Transverse colon (tissue), 4 donors: ENCODE results near the gene USP4. TPM values are rescaled to one million over a fixed set of nuclear protein-coding genes. Genes with fewer than 3 reads are reported as not detected.
"Not testable (repeated sequence)": the region's sequence is repeated elsewhere in the genome, so short reads cannot be mapped to it uniquely, and the experiment has no call there.

Experiments used
- DNase-seq: peaks from one replicate; pipeline ENCODE4 v3.0.0-alpha.2; 2019
- H3K27ac ChIP-seq, 4 donors: fragments of 200-600 bp; sonication (generic); 2 replicates each; pipeline ENCODE4 v1.5.1; 2016 to 2018; ENCODE audit warnings: inconsistent platforms in 4 of 4
- H3K27me3 ChIP-seq: fragments of 200-600 bp; sonication (generic); 2 replicates; pipeline ENCODE4 v1.5.1; 2017; ENCODE audit warnings: inconsistent platforms
- H3K36me3 ChIP-seq, 4 donors: fragments of 200-600 bp; sonication (generic); 2 replicates each; pipeline ENCODE4 v1.5.1; 2017 to 2019; ENCODE audit warnings: inconsistent platforms in 4 of 4
- H3K4me1 ChIP-seq, 4 donors: fragments of 200-600 bp; sonication (generic); 2 replicates each; pipeline ENCODE4 v1.5.1; 2017 to 2020; ENCODE audit warnings: inconsistent platforms in 4 of 4
- H3K4me3 ChIP-seq, 4 donors: fragments of 200-600 bp; sonication (generic); 1 replicate in 1 of 4; 2 replicates in 3 of 4; pipeline versions ENCODE4 v1.5.1 to v1.6.1; 2017 to 2019; ENCODE audit warnings: inconsistent platforms in 4 of 4
- H3K9me3 ChIP-seq, 2 donors: fragments of 200-600 bp; sonication (generic); 2 replicates each; pipeline ENCODE4 v1.5.1; 2017 to 2019; ENCODE audit warnings: inconsistent platforms in 2 of 2
- EP300 ChIP-seq: sonication (generic); formaldehyde crosslinking; IDR thresholded peaks from one replicate; pipeline ENCODE4 v1.6.1; 2017; ENCODE audit warnings: antibody characterized with exemption, low read depth
- POLR2A ChIP-seq: fragments of 450-650 bp; IDR thresholded peaks from one replicate; pipeline ENCODE4 v1.6.1; 2016; ENCODE audit warnings: antibody characterized with exemption, mild to moderate bottlenecking, moderate library complexity
- POLR2AphosphoS5 ChIP-seq, 3 donors: sonication (generic); formaldehyde crosslinking; IDR thresholded peaks; one replicate each; pipeline ENCODE4 v1.6.1; 2016; ENCODE audit warnings: antibody characterized with exemption in 3 of 3
- WGBS, 2 donors: methylation state at CpG; one replicate each; pipeline ENCODE4 v1.1.5; 2018; ENCODE audit warnings: low coverage in 1 of 2; 5-methylcytosine and 5-hydroxymethylcytosine counted together
- in situ Hi-C, 4 donors: fragments of 200-750 bp; cut with MboI; loops; one replicate each; pipeline versions ENCODE4 v1.15.0 to v1.15.1; 2017; ENCODE audit warnings: low sequenced_read_pairs in 3 of 4, low pct_ligation_motif_present in 1 of 4, low pct_unique_long_range_greater_than_20kb in 1 of 4
- intact Hi-C: fragments of 100-400 bp; cut with DNase I; formaldehyde crosslinking; loops from one replicate; pipeline ENCODE4 v1.15.1; 2023; ENCODE audit warnings: low total_unique reads
- small RNA-seq, 4 donors: library from RNA; depleted of rRNA; stranded (forward); fragments of <200 nt; gene quantifications; one replicate each; pipeline ENCODE3, GENCODE V24; 2016
- total RNA-seq, 4 donors: library from RNA; depleted of rRNA; stranded (reverse); fragments of >200 nt; gene quantifications; one replicate each; pipeline ENCODE4 v1.1.0, GENCODE V29; 2016
- TF ChIP-seq, protein P1 (sequence below), 5 experiments: fragments of 200-600 bp in 3 of 5; fragments of 450-650 bp in 2 of 5; sonication (generic) in 3 of 5; IDR thresholded peaks; 1 replicate in 2 of 5; 2 replicates in 3 of 5; pipeline ENCODE4 v1.5.1; 2016 to 2017; ENCODE audit warnings: antibody characterized with exemption in 5 of 5, inconsistent platforms in 3 of 5, mild to moderate bottlenecking in 2 of 5, moderate library complexity in 1 of 5

The USP4 gene
- total RNA-seq, 4 donors from 2014 or later, result 11.1 to 39.6 (median 27.0) TPM

DNA sequence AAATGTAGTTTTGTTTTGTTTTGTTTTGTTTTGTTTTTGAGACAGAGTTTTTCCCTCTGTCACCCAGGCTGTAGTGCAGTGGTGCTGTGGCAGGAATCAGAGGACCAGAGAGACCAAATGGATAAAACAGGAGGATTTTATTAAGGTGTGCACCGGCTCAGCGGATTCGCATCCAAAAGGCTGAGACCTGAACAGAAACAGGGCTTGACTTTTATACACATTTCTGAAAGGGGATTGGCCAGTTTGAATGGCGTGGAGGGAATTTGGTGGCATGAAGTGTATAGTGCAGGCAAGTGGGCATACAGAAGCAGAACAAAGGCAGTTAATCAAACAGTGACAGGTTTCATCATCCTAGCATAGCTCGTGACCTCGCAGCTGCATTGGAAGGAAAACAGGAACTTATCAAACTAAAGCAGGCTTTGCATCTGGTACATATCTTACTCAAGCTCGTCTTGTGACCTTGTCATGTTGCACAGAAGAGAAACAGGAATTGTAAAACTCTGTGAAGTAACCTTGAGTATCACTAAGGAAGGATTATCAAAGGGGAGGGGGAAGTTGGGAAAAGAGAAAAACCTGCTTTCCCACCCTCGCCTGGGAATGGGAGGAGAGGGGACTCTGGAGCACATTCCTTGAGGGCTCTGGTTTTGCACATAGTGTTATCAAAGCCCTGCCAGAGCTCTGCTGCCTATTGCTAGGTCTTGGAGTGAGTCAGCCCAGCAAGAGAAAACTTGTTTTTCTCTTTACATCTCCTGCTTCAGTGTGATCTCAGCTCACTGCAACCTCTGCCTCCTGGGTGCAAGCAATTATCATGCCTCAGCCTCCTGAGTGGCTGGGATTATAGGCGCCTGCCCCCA is 101.4 kb downstream of the USP4 start:
- peak; percentile 33 for DNase-seq
- in situ Hi-C loops, result no loop called here
- Histone ChIP-seq H3K9me3 (peaks cover 0 to 9% of the 10 kb centered on the region in 2 donors), H3K36me3 (no peaks in the 10 kb centered on the region), H3K27ac (peak overlapping the region; percentile 66 to 85 (median 76)), H3K4me1 (peaks cover 0 to 16% (median 0%) of the 10 kb centered on the region in 4 donors), H3K27me3 (no peaks in the 10 kb centered on the region), H3K4me3 (no peak overlapping the region)
- 54 to 55% methylated on average over 7 to 9 of the region's 9 CpGs for WGBS, 2 donors
- TF ChIP-seq POLR2AphosphoS5 (IDR thresholded peaks at IDR 0.05) (peak; percentile 70 to 97 (median 86)), EP300 (peak; percentile 73), POLR2A (no peak)
- TF ChIP-seq, protein P1, sequence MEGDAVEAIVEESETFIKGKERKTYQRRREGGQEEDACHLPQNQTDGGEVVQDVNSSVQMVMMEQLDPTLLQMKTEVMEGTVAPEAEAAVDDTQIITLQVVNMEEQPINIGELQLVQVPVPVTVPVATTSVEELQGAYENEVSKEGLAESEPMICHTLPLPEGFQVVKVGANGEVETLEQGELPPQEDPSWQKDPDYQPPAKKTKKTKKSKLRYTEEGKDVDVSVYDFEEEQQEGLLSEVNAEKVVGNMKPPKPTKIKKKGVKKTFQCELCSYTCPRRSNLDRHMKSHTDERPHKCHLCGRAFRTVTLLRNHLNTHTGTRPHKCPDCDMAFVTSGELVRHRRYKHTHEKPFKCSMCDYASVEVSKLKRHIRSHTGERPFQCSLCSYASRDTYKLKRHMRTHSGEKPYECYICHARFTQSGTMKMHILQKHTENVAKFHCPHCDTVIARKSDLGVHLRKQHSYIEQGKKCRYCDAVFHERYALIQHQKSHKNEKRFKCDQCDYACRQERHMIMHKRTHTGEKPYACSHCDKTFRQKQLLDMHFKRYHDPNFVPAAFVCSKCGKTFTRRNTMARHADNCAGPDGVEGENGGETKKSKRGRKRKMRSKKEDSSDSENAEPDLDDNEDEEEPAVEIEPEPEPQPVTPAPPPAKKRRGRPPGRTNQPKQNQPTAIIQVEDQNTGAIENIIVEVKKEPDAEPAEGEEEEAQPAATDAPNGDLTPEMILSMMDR (IDR thresholded peaks at IDR 0.05), result no peak
- intact Hi-C loops, result no loop called here

DNA sequence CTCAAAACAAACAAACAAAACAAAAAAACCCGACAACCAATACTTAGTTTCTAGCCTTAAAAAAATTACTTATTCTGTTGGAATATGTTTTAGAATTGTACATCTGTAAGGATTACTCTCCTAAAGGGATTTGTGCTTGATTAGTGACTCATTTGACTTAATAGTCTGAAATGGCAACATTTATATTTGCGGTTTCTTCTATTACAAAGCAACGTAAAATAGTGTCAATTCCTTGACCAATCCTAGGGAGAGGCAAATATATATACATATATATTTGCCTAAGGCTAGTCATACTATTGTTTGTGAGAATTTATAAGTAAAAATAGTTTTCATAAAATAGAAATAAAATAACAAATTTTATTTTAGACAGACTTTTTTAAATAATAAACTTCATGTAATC is 102.5 kb downstream of the USP4 start:
- no peaks in the 10 kb centered on the region for H3K36me3 ChIP-seq
- in situ Hi-C loops, result no loop called here
- H3K27ac ChIP-seq, result peak overlapping the region in 1 of 4 donors; percentile 66
- H3K4me1 ChIP-seq, result peaks cover 0 to 16% (median 0%) of the 10 kb centered on the region in 4 donors
- no peak for DNase-seq
- no peak overlapping the region for H3K4me3 ChIP-seq
- WGBS, 2 donors, result 84 to 91% methylated on average over 3 of the region's 3 CpGs
- no peaks in the 10 kb centered on the region for H3K27me3 ChIP-seq
- TF ChIP-seq EP300 (no peak), POLR2AphosphoS5 (IDR thresholded peaks at IDR 0.05) (no peak), POLR2A (no peak)
- TF ChIP-seq, protein P1 (IDR thresholded peaks at IDR 0.05), result no peak
- intact Hi-C loops, result no loop called here
- H3K9me3 ChIP-seq, result peaks cover 0 to 17% of the 10 kb centered on the region in 2 donors

DNA sequence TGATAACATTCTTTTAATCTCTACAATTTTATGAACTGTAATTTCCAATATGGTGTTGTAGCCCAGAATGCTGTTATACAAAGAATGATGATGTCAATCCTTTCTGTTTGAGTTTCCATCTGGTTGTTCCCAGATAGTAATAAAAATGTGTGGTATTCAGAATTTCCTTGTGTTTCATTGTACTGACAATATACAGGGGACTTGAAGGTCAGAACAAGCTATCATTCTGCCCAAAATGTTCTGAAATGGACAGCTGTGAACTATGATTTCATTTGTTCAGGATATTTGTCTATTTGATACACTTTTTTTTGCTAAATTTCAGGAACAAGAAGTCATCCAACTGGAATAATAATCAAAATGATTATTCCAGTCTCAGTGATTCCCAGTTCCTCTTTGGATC is 103.6 kb downstream of the USP4 start:
- no peak for DNase-seq
- Histone ChIP-seq H3K9me3 (peaks cover 6 to 18% of the 10 kb centered on the region in 2 donors), H3K4me1 (peaks cover 0 to 16% (median 0%) of the 10 kb centered on the region in 4 donors), H3K27me3 (no peaks in the 10 kb centered on the region), H3K4me3 (no peak overlapping the region), H3K36me3 (no peaks in the 10 kb centered on the region), H3K27ac (no peak overlapping the region)
- TF ChIP-seq EP300, result no peak
- no peak for TF ChIP-seq POLR2AphosphoS5 (IDR thresholded peaks at IDR 0.05)
- intact Hi-C loops (no loop called here), in situ Hi-C loops (no loop called here)

DNA sequence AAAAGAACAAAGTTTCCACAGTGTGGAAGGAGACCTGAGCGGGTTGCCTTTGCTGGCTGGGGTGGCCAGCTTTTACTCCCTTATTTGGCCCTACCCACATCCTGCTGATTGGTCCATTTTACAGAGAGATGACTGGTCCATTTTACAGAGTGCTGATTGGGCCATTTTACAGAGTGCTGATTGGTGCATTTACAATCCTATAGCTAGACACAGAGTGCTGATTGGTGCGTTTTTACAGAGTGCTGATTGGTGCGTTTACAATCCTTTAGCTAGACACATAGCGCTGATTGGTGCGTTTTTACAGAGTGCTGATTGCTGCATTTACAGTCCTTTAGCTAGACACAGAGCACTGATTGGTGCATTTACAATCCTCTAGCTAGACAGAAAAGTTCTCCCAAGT is 111.0 kb downstream of the USP4 start:
- in situ Hi-C loops, H3K4me3 ChIP-seq, H3K4me1 ChIP-seq, intact Hi-C loops, H3K36me3 ChIP-seq, DNase-seq, H3K27me3 ChIP-seq, H3K27ac ChIP-seq: not testable (repeated sequence)
- 93% methylated on average over 5 of the region's 5 CpGs; no CpG with 5 or more reads in 1 of the 2 donors for WGBS, 2 donors
- peaks cover 30 to 35% of the 10 kb centered on the region in 2 donors for H3K9me3 ChIP-seq

Small RNA genes within 50 kb of the gene (small RNA-seq; reads per million reads assigned to genes)
- gene AC121247.2 (0 reads per million in 4 donors), gene MIR4271 (0 reads per million in 4 donors), gene RF00019 (0 reads per million in 4 donors)

Other genes with a start within 250 kb of the USP4 start
- 100 to 1,000 TPM in 1 of 4 donors, 10 to 100 TPM in 3; 76.4 to 122 (median 84.7) TPM for gene QRICH1, start 246.0 kb downstream of the USP4 start, total RNA-seq
- 100 to 1,000 TPM; 403 to 873 (median 447) TPM for gene QARS1, start 235.3 kb downstream of the USP4 start, total RNA-seq
- 10 to 100 TPM; 66.5 to 86.2 (median 71.7) TPM for gene USP19, start 219.2 kb downstream of the USP4 start, total RNA-seq
- gene LAMB2, start 207.0 kb downstream of the USP4 start, total RNA-seq, result 100 to 1,000 TPM; 141 to 290 (median 177) TPM
- gene CCDC71, start 173.7 kb downstream of the USP4 start, total RNA-seq, result 10 to 100 TPM; 26.2 to 33.9 (median 31.3) TPM
- 10 to 100 TPM in 2 of 4 donors, 1 to 10 TPM in 2; 4.5 to 23.5 (median 13.4) TPM for gene KLHDC8B, start 168.5 kb downstream of the USP4 start, total RNA-seq
- gene C3orf62, start 62.8 kb downstream of the USP4 start, total RNA-seq, result 10 to 100 TPM in 1 of 4 donors, 1 to 10 TPM in 3; 2.4 to 13.5 (median 5.3) TPM
- gene GPX1, start 18.3 kb upstream of the USP4 start, total RNA-seq, result 100 to 1,000 TPM; 155 to 485 (median 274) TPM
- gene RHOA, start 71.9 kb upstream of the USP4 start, total RNA-seq, result 100 to 1,000 TPM; 302 to 526 (median 401) TPM
- gene TCTA, start 72.4 kb upstream of the USP4 start, total RNA-seq, result 10 to 100 TPM in 3 of 4 donors, 1 to 10 TPM in 1; 7.8 to 59.8 (median 38.6) TPM
- gene AMT, start 82.4 kb upstream of the USP4 start, total RNA-seq, result 10 to 100 TPM; 13.5 to 58.3 (median 20.3) TPM
- 1 to 10 TPM in 3 of 4 donors, not detected in 1; 2.6 to 7.5 (median 5.7) TPM for gene NICN1, start 89.3 kb upstream of the USP4 start, total RNA-seq
- gene DAG1, start 130.2 kb upstream of the USP4 start, total RNA-seq, result 10 to 100 TPM; 53.7 to 90.1 (median 55.7) TPM
- under 1 TPM in 3 of 4 donors, not detected in 1; under 0.01 to 0.32 (median 0.27) TPM for gene BSN, start 214.4 kb upstream of the USP4 start, total RNA-seq